CD14-positive monocyte (primary cell): ENCODE results near the gene FBXW10B. TPM values are rescaled to one million over a fixed set of nuclear protein-coding genes. Genes with fewer than 3 reads are reported as not detected.
"Not testable (repeated sequence)": the region's sequence is repeated elsewhere in the genome, so short reads cannot be mapped to it uniquely, and the experiment has no call there.

Experiments used
- DNase-seq, 3 donors: peaks; one replicate each; pipeline ENCODE4 v3.0.0-alpha.2; 2011 to 2022
- H2AFZ ChIP-seq: 2 replicates; pipeline ENCODE4 v1.6.0; 2012; ENCODE audit warnings: mild to moderate bottlenecking, low read depth, low read length, inconsistent platforms; ENCODE audit not compliant: insufficient read depth, poor library complexity, severe bottlenecking
- H3K27ac ChIP-seq, 2 donors: 1 replicate in 1 of 2; 2 replicates in 1 of 2; pipeline ENCODE4 v1.5.1; 2012 to 2013; ENCODE audit warnings: low read length in 2 of 2, control low read depth in 1 of 2, inconsistent platforms in 1 of 2, low read depth in 1 of 2, mild to moderate bottlenecking in 1 of 2
- H3K27me3 ChIP-seq, 2 donors: one replicate each; pipeline versions ENCODE4 v1.6.0 to v1.6.1; 2011 to 2013; ENCODE audit warnings: low read length in 2 of 2; ENCODE audit not compliant: control insufficient read depth in 2 of 2, insufficient read depth in 2 of 2
- H3K36me3 ChIP-seq, 2 donors: replicated peaks in 1 of 2; 1 replicate in 1 of 2; 2 replicates in 1 of 2; pipeline versions ENCODE4 v1.5.1 to v1.6.1; 2012 to 2013; ENCODE audit warnings: low read length in 2 of 2, control low read depth in 1 of 2, inconsistent platforms in 1 of 2, mild to moderate bottlenecking in 1 of 2; ENCODE audit not compliant: insufficient read depth in 2 of 2, control insufficient read depth in 1 of 2
- H3K4me1 ChIP-seq, 2 donors: 1 replicate in 1 of 2; 2 replicates in 1 of 2; pipeline versions ENCODE4 v1.5.1 to v1.6.1; 2012 to 2013; ENCODE audit warnings: low read length in 2 of 2, control low read depth in 1 of 2, inconsistent platforms in 1 of 2, mild to moderate bottlenecking in 1 of 2, moderate library complexity in 1 of 2; ENCODE audit not compliant: insufficient read depth in 2 of 2, control insufficient read depth in 1 of 2
- H3K4me2 ChIP-seq: replicated peaks from 2 replicates; pipeline ENCODE3; 2012; ENCODE audit warnings: low read length, moderate library complexity, mild to moderate bottlenecking; ENCODE audit not compliant: poor library complexity, severe bottlenecking; ENCODE audit errors: extremely low read depth
- H3K4me3 ChIP-seq, 3 experiments: fragments of 200-600 bp in 1 of 3; sonication (generic) in 1 of 3; replicated peaks in 1 of 3; 1 replicate in 2 of 3; 2 replicates in 1 of 3; pipeline ENCODE4 v1.5.1; 2011 to 2013; ENCODE audit warnings: low read length in 3 of 3, mild to moderate bottlenecking in 3 of 3, control low read depth in 2 of 3, low read depth in 2 of 3, inconsistent platforms in 1 of 3, moderate library complexity in 1 of 3
- H3K79me2 ChIP-seq: 2 replicates; pipeline ENCODE4 v1.6.0; 2012; ENCODE audit warnings: mild to moderate bottlenecking, control low read depth, inconsistent platforms, low read length, moderate library complexity; ENCODE audit not compliant: insufficient read depth
- H3K9ac ChIP-seq: 2 replicates; pipeline ENCODE4 v1.6.0; 2017; ENCODE audit warnings: low read length, mild to moderate bottlenecking; ENCODE audit not compliant: insufficient read depth, poor library complexity, severe bottlenecking
- H3K9me3 ChIP-seq, 2 donors: replicated peaks in 1 of 2; 1 replicate in 1 of 2; 2 replicates in 1 of 2; pipeline versions ENCODE4 v1.5.1 to v1.6.1; 2012 to 2013; ENCODE audit warnings: low read length in 2 of 2, control low read depth in 1 of 2; ENCODE audit not compliant: control insufficient read depth in 1 of 2, insufficient read depth in 1 of 2
- H4K20me1 ChIP-seq: 2 replicates; pipeline ENCODE4 v1.6.0; 2012; ENCODE audit warnings: mild to moderate bottlenecking, low read length, control low read depth, moderate library complexity; ENCODE audit not compliant: insufficient read depth
- H3K27ac Mint-ChIP-seq, 7 donors: one replicate each; pipeline ENCODE4 v1.8.0; 2020; ENCODE audit warnings: mild to moderate bottlenecking in 7 of 7, mixed read lengths in 7 of 7, moderate library complexity in 6 of 7, inconsistent platforms in 2 of 7
- H3K27me3 Mint-ChIP-seq, 3 donors: one replicate each; pipeline ENCODE4 v1.8.0; 2021 to 2022; ENCODE audit warnings: low read depth in 3 of 3, mild to moderate bottlenecking in 3 of 3, mixed read lengths in 3 of 3, moderate library complexity in 3 of 3, inconsistent platforms in 1 of 3
- H3K36me3 Mint-ChIP-seq, 2 donors: one replicate each; pipeline ENCODE4 v1.8.0; 2020; ENCODE audit warnings: mixed read lengths in 2 of 2, inconsistent platforms in 1 of 2, mild to moderate bottlenecking in 1 of 2
- H3K4me1 Mint-ChIP-seq: one replicate; pipeline ENCODE4 v1.8.0; 2020; ENCODE audit warnings: mild to moderate bottlenecking, mixed read lengths
- H3K4me3 Mint-ChIP-seq, 2 donors: one replicate each; pipeline ENCODE4 v1.8.0; 2020; ENCODE audit warnings: mild to moderate bottlenecking in 2 of 2, mixed read lengths in 2 of 2, moderate library complexity in 1 of 2
- H3K9me3 Mint-ChIP-seq, 7 donors: one replicate each; pipeline ENCODE4 v1.8.0; 2020 to 2022; ENCODE audit warnings: mixed read lengths in 7 of 7, mild to moderate bottlenecking in 6 of 7, moderate library complexity in 6 of 7, inconsistent platforms in 2 of 7
- WGBS: methylation state at CpG from one replicate; pipeline ENCODE4 v1.1.5; 2013; ENCODE audit warnings: missing lambda C conversion rate; ENCODE audit not compliant: insufficient coverage; 5-methylcytosine and 5-hydroxymethylcytosine counted together
- intact Hi-C, 2 donors: fragments of 100-400 bp; cut with micrococcal nuclease; formaldehyde crosslinking; loops; one replicate each; pipeline versions ENCODE4 v1.15.0 to v1.15.1; 2023
- polyA minus RNA-seq: library from RNA; depleted of rRNA, polyadenylated mRNA; stranded (reverse); fragments of >200 nt; gene quantifications from 2 replicates; pipeline ENCODE4 v1.2.3, GENCODE V29; 2012
- polyA plus RNA-seq, 3 donors: library from polyadenylated mRNA; depleted of rRNA in 1 of 3; unstranded in 2 of 3; stranded (reverse) in 1 of 3; fragments of 300-500 nt in 2 of 3; fragments of >200 nt in 1 of 3; fragmentation: Illumina TruSeq in 2 of 3; gene quantifications; 1 replicate in 2 of 3; 2 replicates in 1 of 3; pipeline ENCODE4 v1.2.3, GENCODE V29; 2012 to 2021
- total RNA-seq, 12 experiments: library from RNA in 1 of 12; stranded (reverse) in 1 of 12; fragments of 120-200 nt in 1 of 12; gene quantifications; one replicate each; pipeline ENCODE4 v1.2.4 and lab custom pipeline; 2013 to 2026; ENCODE audit warnings: mixed read lengths in 6 of 12, inconsistent platforms in 1 of 12
- TF ChIP-seq, protein P1 (sequence below): fragments of 200-600 bp; IDR thresholded peaks from one replicate; pipeline ENCODE4 v1.8.0; 2022; ENCODE audit warnings: antibody characterized with exemption, mild to moderate bottlenecking

The FBXW10B gene
- 0.10 TPM for total RNA-seq (2013)
- polyA plus RNA-seq = under 1 TPM in 1 of 3 donors, not detected in 2; 0.09 TPM
- not detected in 2 replicates for polyA minus RNA-seq
- total RNA-seq (lab: John Stamatoyannopoulos, UW) = 0 to 2.9 (median 0.25) reads per million in 11 experiments

GRCh38 chr17:15619331-15620058 lies at the start of gene FBXW10B:
Gene FBXW10B, minus strand, starts transcription at chr17:15619704. Its CDS starts 192 bp downstream, at chr17:15619512.
- WGBS = no CpG with 5 or more reads among the region's 12 CpGs
- H3K4me3 ChIP-seq, H3K4me2 ChIP-seq, H3K9me3 Mint-ChIP-seq, H3K27me3 ChIP-seq, H2AFZ ChIP-seq, H3K4me1 ChIP-seq, H3K79me2 ChIP-seq, H4K20me1 ChIP-seq, H3K4me3 Mint-ChIP-seq, H3K36me3 ChIP-seq, H3K4me1 Mint-ChIP-seq, H3K27me3 Mint-ChIP-seq, H3K9me3 ChIP-seq, H3K27ac ChIP-seq, H3K36me3 Mint-ChIP-seq, H3K27ac Mint-ChIP-seq, DNase-seq, intact Hi-C loops, H3K9ac ChIP-seq: not testable (repeated sequence)

DNA sequence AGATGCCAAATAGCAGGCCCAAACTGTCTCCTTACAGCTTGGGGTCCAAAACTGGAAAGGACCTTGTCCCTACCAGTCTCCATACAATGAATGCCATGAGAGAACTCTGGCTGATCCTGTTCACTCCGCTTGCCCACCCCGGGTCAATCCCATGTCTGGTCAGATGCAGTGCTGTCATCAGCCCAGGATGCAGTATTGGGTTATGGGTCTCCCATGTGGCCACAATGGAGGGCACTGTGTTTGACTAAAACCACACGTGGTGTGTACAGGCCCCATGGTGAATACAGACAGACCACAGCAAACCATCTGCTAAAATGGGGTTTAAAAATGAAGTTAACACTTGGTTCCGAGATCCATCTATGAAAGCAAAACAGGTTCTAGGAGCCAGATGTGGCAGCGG lies 44.2 kb upstream of the FBXW10B start:
- Mint-ChIP-seq H3K36me3 (peaks cover 3 to 24% of the 10 kb centered on the region in 2 donors), H3K9me3 (no peaks in the 10 kb centered on the region)
- no peaks in the 10 kb centered on the region for H3K9me3 ChIP-seq

More for the DNA sequence above, 44.2 kb upstream of the FBXW10B start:
- H3K4me3 Mint-ChIP-seq = no peak overlapping the region
- Histone ChIP-seq H2AFZ (no peak overlapping the region), H4K20me1 (no peaks in the 10 kb centered on the region), H3K9ac (no peak overlapping the region), H3K27me3 (no peaks in the 10 kb centered on the region), H3K4me3 (no peak overlapping the region), H3K4me1 (no peaks in the 10 kb centered on the region), H3K27ac (no peak overlapping the region), H3K79me2 (no peaks in the 10 kb centered on the region), H3K36me3 (no peaks in the 10 kb centered on the region), H3K4me2 (no peak overlapping the region)
- H3K4me1 Mint-ChIP-seq = no peaks in the 10 kb centered on the region
- TF ChIP-seq, protein P1, sequence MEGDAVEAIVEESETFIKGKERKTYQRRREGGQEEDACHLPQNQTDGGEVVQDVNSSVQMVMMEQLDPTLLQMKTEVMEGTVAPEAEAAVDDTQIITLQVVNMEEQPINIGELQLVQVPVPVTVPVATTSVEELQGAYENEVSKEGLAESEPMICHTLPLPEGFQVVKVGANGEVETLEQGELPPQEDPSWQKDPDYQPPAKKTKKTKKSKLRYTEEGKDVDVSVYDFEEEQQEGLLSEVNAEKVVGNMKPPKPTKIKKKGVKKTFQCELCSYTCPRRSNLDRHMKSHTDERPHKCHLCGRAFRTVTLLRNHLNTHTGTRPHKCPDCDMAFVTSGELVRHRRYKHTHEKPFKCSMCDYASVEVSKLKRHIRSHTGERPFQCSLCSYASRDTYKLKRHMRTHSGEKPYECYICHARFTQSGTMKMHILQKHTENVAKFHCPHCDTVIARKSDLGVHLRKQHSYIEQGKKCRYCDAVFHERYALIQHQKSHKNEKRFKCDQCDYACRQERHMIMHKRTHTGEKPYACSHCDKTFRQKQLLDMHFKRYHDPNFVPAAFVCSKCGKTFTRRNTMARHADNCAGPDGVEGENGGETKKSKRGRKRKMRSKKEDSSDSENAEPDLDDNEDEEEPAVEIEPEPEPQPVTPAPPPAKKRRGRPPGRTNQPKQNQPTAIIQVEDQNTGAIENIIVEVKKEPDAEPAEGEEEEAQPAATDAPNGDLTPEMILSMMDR = no peak
- DNase-seq = no peak
- intact Hi-C loops = no loop called here
- 98% methylated on average over 5 of the region's 5 CpGs for WGBS
- no peak overlapping the region for H3K27ac Mint-ChIP-seq
- H3K27me3 Mint-ChIP-seq = peaks cover 0 to 2% (median 0%) of the 10 kb centered on the region in 3 donors
